DMS79 treated with DMSO at 0.1 percent for 48 hours (cell line): ENCODE data around the gene BMP4.

Experiments
- DNase-seq: peaks from one replicate; lab custom pipeline; 2025; lab: John Stamatoyannopoulos, UW

BMP4 gene

DNA sequence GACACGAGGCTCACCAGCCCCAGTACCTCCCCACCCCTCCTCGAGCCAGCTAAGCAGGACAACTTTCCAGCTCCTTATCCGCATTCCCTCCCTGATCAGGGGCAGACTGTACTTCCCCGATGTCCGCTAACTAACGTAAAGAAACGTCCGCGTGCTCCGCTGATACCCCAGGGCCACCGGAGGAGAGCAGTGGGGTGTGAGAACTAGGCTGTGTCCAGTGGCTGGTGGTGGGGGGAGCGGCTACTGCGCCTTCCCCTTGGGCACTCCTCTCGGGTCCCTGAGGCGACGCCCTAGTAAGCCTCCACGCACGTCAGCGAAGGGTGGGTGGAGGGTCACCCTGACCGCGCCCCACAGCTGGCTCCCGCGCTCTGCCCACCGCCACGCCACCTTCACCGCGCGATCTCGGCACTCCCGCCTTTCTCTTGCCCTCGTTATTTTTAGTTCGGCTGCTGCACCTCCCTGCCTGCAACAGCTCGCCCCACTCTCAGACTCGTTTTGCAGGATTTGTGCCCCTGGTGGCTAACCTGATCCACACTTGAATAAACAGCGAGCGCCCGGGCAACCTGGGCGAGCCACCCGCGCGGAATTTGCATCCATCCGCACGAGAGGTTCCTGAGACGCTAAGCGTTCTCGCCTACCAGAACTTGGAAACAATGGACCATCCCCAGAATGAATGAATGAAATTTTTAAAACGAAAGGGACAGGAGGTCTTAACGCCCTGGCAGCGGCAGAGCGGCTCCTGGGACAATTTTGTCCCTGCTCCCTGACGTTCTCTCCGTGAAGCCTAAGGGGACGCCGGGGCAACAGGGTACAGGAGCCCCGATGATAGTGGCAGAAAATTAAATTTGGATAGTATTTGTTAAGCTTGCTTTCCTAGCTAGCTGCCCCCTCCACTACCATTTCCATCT lies 6.9 kb upstream of the BMP4 start:
- DNase-seq: no peak

DNA sequence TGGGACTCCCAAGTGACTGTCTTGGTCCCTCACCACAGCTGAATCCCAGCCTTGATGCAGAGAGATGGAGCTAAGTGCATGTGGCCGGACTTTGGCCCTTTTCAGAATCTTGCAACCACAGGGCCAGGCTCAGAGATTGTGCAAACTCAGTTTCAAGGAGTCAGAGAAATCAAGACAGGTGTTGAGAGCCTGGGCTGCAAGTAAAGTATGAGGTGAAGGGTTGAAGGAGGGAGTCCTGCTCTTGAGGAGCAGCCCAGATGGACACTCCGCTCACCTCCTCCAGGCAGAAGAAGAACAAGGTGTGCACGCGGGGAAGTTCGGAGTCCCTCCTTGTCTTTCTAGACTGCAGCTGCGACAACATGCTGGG lies 6.3 kb upstream of the BMP4 start:
- DNase-seq: no peak

- no peak for DNase-seq
Observed at GRCh38 chr14:53958628-53959027, 2.0 kb upstream of the BMP4 start.

- no peak for DNase-seq
Observed at GRCh38 chr14:53957739-53958138, 1.1 kb upstream of the BMP4 start.

GRCh38 chr14:53955671-53956426 lies 776 bp downstream of the BMP4 start:
- peak; percentile 79 for DNase-seq

- DNase-seq: no peak
Observed at GRCh38 chr14:53955229-53955556, 1.4 kb downstream of the BMP4 start.

GRCh38 chr14:53954551-53955228 lies 1.9 kb downstream of the BMP4 start:
- peak; percentile 55 for DNase-seq

DNA sequence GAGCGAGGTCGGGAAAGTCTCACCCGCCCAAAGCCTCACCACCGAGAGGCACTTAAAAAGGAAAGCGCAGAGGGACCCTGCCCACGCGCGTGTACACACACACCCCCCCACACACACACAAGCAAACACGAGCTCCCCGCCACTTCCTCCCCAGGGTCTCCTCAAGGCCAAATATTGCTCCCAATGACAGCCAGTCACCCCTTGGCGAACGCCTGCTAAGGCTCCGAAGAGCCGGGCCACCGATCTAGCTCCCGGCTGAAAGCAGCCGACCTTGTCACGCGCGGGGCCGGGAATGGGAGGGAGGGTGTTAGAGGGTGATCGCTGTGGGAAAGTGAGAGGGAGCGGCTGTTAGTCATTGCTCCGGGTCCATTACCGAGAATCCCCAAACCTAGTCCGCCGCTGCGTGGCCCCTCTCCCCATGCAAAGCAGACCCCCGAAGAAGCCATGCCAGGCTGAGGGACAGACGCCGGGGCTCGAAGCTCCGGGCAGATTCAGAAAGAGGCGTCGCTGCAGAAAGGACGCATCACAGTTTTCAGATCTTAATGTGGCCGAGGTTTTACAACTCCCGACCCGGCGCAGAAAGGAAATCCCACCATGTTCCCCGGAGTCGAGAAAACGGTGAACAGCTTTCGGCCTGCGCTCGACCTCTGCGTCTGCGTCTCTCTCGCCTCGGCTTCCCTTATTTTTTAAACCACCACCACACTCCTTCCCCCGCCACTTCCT lies 2.6 kb downstream of the BMP4 start:
- DNase-seq: peak; percentile 59

DNA sequence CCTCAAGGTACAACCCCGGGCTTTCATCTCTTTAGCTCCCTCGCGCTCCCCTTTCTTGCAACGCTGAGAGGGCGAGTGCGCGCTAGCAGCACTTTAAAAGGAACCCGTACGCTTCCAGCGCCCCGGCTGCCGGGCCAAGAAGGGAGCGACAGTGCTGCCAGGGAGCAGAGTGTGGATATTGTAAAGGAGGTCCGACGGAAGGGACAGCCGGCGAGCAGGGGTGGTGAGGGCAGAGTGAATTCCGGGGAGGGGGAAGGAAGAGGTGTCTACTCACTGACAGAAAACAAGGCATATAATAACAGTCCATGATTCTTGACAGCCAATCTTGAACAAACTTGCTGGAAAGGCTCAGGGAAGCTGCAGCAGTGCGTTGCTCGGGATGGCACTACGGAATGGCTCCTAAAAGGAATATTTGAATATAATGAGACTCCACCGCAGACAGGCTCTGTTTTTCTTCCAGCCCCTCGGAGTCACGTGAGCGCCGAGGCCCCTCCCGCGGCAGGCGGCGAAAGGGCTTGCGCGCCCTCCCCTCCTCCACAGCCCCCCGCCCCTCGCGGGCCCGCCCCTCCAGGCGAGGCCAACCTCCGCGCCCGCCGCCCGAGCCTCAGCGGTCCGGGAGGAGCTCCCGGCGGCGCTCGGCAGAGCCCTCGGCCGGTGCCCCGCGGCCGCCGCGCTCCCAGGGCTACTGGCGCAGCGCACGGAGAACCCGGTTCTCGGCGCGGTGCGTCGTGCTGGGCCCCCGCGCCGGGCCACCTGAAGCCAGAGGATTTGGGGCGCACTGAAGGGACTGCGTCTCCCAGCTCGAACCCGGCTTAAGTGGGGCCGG lies 3.4 kb downstream of the BMP4 start:
- peak; percentile 76 for DNase-seq

DNA sequence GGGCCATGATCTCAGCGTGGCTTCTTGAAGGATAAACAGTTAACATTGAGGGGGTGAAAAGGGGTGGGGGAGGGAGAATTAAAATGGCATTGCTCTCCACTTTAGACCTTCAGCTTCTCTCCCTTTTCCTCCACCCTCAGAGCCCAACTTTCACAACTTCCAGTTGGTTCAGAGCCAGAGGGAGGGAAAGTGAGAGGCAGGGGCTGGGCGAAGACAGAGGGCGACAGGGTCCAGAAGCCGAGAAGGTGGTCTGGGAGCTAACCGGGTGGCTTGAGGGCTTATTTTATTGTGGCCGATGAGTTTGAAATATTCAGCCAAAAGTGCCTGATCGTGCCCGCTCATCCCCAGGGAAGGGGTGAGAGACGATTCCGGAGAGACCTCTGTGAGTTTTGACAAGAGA lies 4.1 kb downstream of the BMP4 start:
- DNase-seq: no peak

- DNase-seq: no peak
Observed at GRCh38 chr14:53951627-53952303, 4.9 kb downstream of the BMP4 start.

- DNase-seq: no peak
Observed at GRCh38 chr14:53951243-53951626, 5.4 kb downstream of the BMP4 start.

- no peak for DNase-seq
Observed at GRCh38 chr14:53950031-53950793, 6.4 kb downstream of the BMP4 start.

- DNase-seq: no peak
Observed at GRCh38 chr14:53949201-53949600, 7.4 kb downstream of the BMP4 start.

- DNase-seq: no peak
Observed at GRCh38 chr14:53948205-53948884, 8.3 kb downstream of the BMP4 start.

DNA sequence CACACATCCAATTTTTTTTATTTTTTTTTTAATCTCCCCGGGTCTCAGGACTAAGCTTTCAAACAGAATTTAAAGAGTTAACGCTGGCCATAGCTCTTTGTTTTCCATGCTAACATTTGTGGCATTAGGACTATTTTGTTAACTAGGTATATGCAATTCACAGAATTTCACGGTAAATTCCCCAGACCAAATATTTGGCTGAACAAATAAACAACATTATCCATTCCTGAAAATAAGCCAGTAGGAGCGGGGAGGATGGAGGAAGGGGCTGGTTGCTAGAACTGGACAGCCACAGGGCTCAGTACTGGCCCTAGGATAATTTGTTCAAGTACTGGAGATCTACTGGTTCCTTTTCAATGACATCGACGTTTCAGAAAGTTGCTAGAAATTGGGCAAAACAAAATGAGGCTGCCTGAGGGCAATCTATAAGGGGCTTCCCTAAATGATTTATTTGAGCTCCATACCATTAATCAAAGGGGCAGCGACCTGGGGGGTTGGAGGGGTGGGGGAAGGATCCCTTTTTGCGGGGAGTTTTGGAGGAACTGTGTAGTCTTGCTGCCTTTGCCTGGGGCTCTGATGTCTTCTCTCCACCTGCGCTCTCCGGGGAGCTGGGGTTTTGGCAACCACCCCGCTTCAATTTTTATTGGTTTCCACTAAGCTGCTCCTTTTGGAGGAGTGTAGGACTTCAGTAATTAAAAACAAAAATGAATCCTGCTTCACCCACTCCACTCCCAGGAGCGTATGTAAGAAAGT lies 9.0 kb downstream of the BMP4 start:
- peak; percentile 53 for DNase-seq

- DNase-seq: no peak
Observed at GRCh38 chr14:53947094-53947445, 9.6 kb downstream of the BMP4 start.

DNA sequence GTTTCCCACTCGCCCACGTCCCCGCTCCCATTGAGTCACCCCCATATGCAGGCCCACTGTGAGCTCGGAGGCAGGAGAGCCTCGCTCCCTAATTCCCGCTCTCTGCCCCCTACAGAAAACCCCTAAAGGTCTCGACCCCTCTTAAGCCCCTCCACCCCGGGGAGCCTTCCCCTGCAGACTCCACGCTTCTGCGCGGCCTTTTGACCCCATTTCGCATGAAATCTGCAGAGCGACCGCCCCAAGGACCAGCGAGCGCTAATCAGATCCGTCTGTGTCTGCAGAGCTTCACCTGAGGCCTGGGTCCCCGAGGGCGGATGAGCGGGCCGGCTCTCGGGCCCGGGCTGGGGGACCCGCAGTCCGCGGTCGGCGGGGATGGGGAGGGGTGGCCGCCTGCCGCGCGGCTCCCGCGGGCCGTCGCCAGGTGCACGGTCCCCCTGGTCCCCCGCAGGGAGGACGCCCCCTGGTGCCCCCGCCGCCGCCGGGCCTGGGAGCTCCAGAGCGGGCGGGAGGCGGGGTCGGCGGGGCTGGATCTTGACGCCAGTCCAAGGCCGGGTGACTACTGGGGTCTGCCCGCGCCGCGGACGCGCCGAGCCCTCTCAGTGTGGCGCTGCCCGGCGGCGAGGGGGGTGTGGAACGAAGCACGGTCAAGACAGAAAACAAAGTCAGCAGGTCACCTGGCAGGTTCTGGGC lies 10.1 kb downstream of the BMP4 start:
- DNase-seq: no peak
